Fibroblast of lung (primary cell): ENCODE results near the gene GTPBP6. TPM values are rescaled to one million over a fixed set of nuclear protein-coding genes. Genes with fewer than 3 reads are reported as not detected.

Experiments
- DNase-seq, 2 donors: peaks; one replicate each; pipeline versions ENCODE4 v3.0.0 to v3.0.0-alpha.2; 2010; ENCODE audit warnings: low read depth in 2 of 2
- H2AFZ ChIP-seq: 2 replicates; pipeline ENCODE4 v1.5.1; 2012; ENCODE audit warnings: low read length, control low read depth, inconsistent platforms
- H3K27ac ChIP-seq: 2 replicates; pipeline ENCODE4 v1.5.1; 2011; ENCODE audit warnings: low read length, control low read depth; ENCODE audit not compliant: insufficient read depth
- H3K27me3 ChIP-seq: 2 replicates; pipeline ENCODE4 v1.5.1; 2011; ENCODE audit warnings: mild to moderate bottlenecking, low read length; ENCODE audit not compliant: control insufficient read depth, insufficient read depth
- H3K36me3 ChIP-seq: 2 replicates; pipeline ENCODE4 v1.5.1; 2011; ENCODE audit warnings: low read length; ENCODE audit not compliant: control insufficient read depth, insufficient read depth
- H3K4me1 ChIP-seq: 2 replicates; pipeline ENCODE4 v1.5.1; 2011; ENCODE audit warnings: low read length; ENCODE audit not compliant: control insufficient read depth, insufficient read depth; ENCODE audit errors: extremely low read depth
- H3K4me2 ChIP-seq: 2 replicates; pipeline ENCODE4 v1.5.1; 2011; ENCODE audit warnings: low read length, control low read depth; ENCODE audit not compliant: insufficient read depth; ENCODE audit errors: extremely low read depth
- H3K4me3 ChIP-seq, 4 experiments: fragments of 200-600 bp in 1 of 4; sonication (generic) in 1 of 4; replicated peaks in 1 of 4; 2 replicates each; pipeline ENCODE4 v1.5.1; 2011 to 2016; ENCODE audit warnings: low read length in 4 of 4, low read depth in 3 of 4, mild to moderate bottlenecking in 3 of 4, control low read depth in 2 of 4, inconsistent platforms in 1 of 4, mixed read lengths in 1 of 4; ENCODE audit not compliant: insufficient read depth in 1 of 4; ENCODE audit errors: control extremely low read depth in 1 of 4
- H3K79me2 ChIP-seq: 2 replicates; pipeline ENCODE4 v1.5.1; 2012; ENCODE audit warnings: mild to moderate bottlenecking, low read length, inconsistent platforms; ENCODE audit not compliant: control insufficient read depth, insufficient read depth
- H3K9ac ChIP-seq: 2 replicates; pipeline ENCODE4 v1.5.1; 2011; ENCODE audit warnings: mild to moderate bottlenecking, low read length, control low read depth; ENCODE audit not compliant: insufficient read depth
- H3K9me3 ChIP-seq: 2 replicates; pipeline ENCODE4 v1.5.1; 2012; ENCODE audit warnings: low read depth, low read length; ENCODE audit not compliant: control insufficient read depth, insufficient read depth
- H4K20me1 ChIP-seq: 2 replicates; pipeline ENCODE4 v1.5.1; 2011; ENCODE audit warnings: low read length; ENCODE audit not compliant: control insufficient read depth, insufficient read depth; ENCODE audit errors: extremely low read depth
- CTCF ChIP-seq, 2 donors: IDR thresholded peaks in 1 of 2; conservative IDR thresholded peaks in 1 of 2; 1 replicate in 1 of 2; 2 replicates in 1 of 2; pipeline ENCODE4 v1.5.1; 2011 to 2012; ENCODE audit warnings: low read length in 2 of 2, control low read depth in 1 of 2, inconsistent platforms in 1 of 2, low read depth in 1 of 2, mild to moderate bottlenecking in 1 of 2
- EZH2 ChIP-seq: IDR thresholded peaks from 2 replicates; pipeline ENCODE4 v1.5.1; 2012; ENCODE audit warnings: low read length, control low read depth, mild to moderate bottlenecking; ENCODE audit errors: missing control alignments
- polyA plus RNA-seq, 2 donors: library from polyadenylated mRNA; depleted of rRNA in 1 of 2; stranded (reverse) in 1 of 2; unstranded in 1 of 2; fragments of >200 nt; gene quantifications; 2 replicates each; pipeline ENCODE4 v1.2.1, GENCODE V29; 2011 to 2012; ENCODE audit warnings: missing spikeins in 1 of 2
- total RNA-seq: library from RNA; depleted of rRNA; stranded (reverse); fragments of >200 nt; gene quantifications from 2 replicates; pipeline ENCODE4 v1.2.1, GENCODE V29; 2014

The GTPBP6 gene
- total and polyA plus RNA-seq, 2 donors (not counting 1 experiment from before 2014, with no cell fraction given), result 15.4 to 46.1 TPM

DNA sequence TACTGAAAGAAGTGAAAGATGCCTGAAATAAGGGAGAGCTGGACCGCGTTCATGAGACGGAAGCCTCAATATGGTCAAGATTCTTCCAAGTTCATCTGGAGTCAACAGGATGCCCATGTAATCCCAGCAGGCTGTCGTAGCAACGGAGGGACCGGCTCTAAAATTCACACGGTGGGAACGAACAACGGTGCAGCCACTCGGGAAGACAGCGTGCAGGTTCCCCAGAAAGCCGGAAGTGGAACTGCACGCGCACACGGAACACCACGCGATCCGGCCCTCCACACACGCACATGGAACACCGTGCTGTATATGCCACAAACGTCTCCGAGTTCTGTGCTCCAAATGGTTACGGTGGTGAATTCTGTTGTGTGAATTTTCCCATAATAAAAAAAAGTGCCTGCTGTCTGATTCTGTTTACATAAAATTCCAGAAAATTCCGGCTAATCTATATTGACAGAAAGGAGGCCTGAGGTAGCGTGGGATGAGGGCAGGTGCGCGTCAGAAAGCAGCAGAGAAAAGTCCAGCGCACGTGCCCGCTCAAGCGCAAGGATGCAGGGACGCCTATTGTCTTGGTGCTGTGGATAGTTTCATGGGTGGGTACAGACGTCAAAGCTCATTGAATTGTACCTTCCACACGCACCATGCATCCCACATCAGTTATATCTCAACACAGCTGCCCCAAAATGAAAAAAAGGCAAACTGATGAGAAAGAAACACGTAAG is 36.9 kb upstream of the GTPBP6 start:
- H3K9ac ChIP-seq, result no peak overlapping the region
- no peaks in the 10 kb centered on the region for H3K36me3 ChIP-seq
- no peak overlapping the region for H2AFZ ChIP-seq
- no peaks in the 10 kb centered on the region for H3K9me3 ChIP-seq
- H3K79me2 ChIP-seq, result no peaks in the 10 kb centered on the region
- H3K4me1 ChIP-seq, result peaks cover 2% of the 10 kb centered on the region
- H3K27me3 ChIP-seq, result no peaks in the 10 kb centered on the region
- H4K20me1 ChIP-seq, result no peaks in the 10 kb centered on the region
- no peak for DNase-seq
- no peak overlapping the region for H3K4me2 ChIP-seq
- no peak overlapping the region for H3K4me3 ChIP-seq
- TF ChIP-seq CTCF (conservative IDR thresholded peaks at IDR 0.05 in 1 of 2, IDR thresholded peaks at IDR 0.05 in 1 of 2; ENCODE audit: low read depth in 1 of 2, low read length in 2 of 2), result no peak
- no peak for TF ChIP-seq EZH2
- H3K27ac ChIP-seq, result no peak overlapping the region

DNA sequence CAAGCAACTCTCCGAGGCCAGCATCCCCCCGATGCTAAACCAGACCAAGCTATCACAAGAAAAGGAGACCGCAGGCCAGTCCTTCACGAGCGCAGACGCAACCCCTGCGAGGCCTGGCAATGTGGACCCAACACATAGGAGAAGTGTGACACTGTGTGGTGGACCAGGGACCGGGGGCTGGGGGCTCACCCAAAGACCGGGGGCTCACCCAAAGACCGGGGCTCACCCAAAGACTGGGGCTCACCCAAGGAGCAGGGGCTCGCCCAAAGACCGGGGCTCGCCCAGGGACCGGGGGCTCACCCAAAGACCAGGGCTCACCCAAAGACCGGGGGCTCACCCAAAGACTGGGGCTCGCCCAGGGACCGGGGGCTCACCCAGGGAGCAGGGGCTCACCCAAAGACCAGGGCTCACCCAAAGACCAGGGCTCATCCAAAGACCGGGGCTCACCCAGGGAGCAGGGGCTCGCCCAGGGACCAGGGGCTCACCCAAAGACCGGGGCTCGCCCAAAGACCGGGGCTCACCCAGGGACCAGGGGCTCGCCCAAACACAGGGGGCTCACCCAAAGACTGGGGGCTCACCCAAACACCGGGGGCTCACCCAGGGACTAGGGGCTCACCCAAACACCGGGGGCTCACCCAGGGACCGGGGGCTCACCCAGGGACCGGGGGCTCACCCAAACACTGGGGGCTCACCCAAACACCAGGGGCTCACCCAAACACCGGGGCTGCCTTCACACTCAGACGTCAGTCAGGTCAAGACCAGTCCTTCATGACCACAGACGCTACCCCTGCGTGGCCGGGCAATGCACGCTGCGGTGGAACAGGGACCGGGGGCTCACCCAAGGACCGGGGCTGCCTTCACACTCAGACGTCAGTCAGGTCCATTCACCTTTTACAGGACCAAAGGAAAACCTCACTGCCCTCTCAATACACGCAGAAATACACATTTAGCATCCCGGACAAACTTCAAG is 35.3 kb upstream of the GTPBP6 start:
- H3K9me3 ChIP-seq, result no peaks in the 10 kb centered on the region
- H3K79me2 ChIP-seq, result no peaks in the 10 kb centered on the region
- no peak overlapping the region for H3K9ac ChIP-seq

More for the DNA sequence above, 35.3 kb upstream of the GTPBP6 start:
- no peak overlapping the region for H3K4me3 ChIP-seq
- no peaks in the 10 kb centered on the region for H3K36me3 ChIP-seq
- peaks cover 2% of the 10 kb centered on the region for H3K4me1 ChIP-seq
- no peaks in the 10 kb centered on the region for H4K20me1 ChIP-seq
- no peak overlapping the region for H3K4me2 ChIP-seq
- H3K27ac ChIP-seq, result no peak overlapping the region
- H3K27me3 ChIP-seq, result no peaks in the 10 kb centered on the region
- DNase-seq, result no peak
- no peak for TF ChIP-seq CTCF (conservative IDR thresholded peaks at IDR 0.05 in 1 of 2, IDR thresholded peaks at IDR 0.05 in 1 of 2; ENCODE audit: low read depth in 1 of 2, low read length in 2 of 2)
- no peak for TF ChIP-seq EZH2
- no peak overlapping the region for H2AFZ ChIP-seq
